ENCODE results near the gene DOLPP1. TPM values are rescaled to one million over a fixed set of nuclear protein-coding genes. Genes with fewer than 3 reads are reported as not detected.
"Not testable (repeated sequence)": the region's sequence is repeated elsewhere in the genome, so short reads cannot be mapped to it uniquely, and the experiment has no call there.

DOLPP1 gene, protein sequence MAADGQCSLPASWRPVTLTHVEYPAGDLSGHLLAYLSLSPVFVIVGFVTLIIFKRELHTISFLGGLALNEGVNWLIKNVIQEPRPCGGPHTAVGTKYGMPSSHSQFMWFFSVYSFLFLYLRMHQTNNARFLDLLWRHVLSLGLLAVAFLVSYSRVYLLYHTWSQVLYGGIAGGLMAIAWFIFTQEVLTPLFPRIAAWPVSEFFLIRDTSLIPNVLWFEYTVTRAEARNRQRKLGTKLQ
- total RNA-seq (2014; rRNA removed; shearing (Covaris generic)) (11.5 and 11.6 TPM in 2 replicates), polyA plus RNA-seq (2016; fragmentation: Nextera tagmentation; extraction: Ambion mirVana) (12.8 and 13.7 TPM in 2 replicates)

DNA sequence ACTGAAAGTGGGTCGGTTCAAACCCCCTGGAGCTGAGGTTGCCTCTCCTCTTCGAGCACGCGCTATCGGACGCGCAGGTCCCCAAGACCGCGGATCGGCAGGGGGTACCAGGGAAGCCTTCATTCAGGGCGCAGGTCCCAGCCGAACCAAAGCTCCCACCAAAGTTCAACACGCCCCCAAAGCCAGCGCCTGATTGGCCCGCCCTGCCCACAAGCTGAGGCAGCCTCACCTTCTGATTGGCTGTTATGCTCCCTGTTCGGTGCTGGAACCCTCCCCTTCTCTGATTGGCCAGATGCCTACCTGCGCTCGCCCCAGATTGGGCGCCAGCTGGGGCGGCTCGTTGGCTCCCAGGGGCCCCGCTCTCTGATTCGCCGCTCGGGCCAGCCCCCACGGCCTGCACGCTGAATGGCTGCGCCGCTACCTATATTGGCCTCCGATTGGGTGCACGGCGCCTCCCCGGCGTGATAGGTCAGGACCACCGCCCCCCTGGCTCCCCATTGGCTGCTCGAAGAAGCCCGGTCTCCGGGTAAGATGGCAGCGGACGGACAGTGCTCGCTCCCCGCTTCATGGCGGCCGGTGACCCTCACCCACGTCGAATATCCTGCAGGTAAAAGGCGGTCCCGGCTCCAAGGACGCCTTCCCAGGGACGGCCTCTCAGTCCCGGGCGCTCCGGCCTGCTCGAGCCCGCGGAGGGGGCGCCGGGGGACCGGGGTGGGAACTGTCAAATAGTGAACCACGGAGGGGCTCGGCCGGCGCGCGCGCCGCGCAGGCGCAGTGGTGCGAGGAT lies at the start of gene DOLPP1:
Gene DOLPP1 (plus strand): TSS at position 511 of the 787 bp plus-strand sequence. CDS start 21 bp downstream, at position 532.
- H4K20me1 ChIP-seq (ENCODE audit: insufficient read depth): no peaks in the 10 kb centered on the region
- peak within 1 kb of the TSS; percentile 37 for H3K27ac ChIP-seq
- no peaks in the 10 kb centered on the region for H3K9me2 ChIP-seq (ENCODE audit: insufficient read depth)
- H3K4me2 ChIP-seq (ENCODE audit: unreplicated experiment): peak within 1 kb of the TSS; percentile 98
- H3K4me3 ChIP-seq: peak within 1 kb of the TSS; percentile 83
- peak; percentile 100 for DNase-seq
- peak within 1 kb of the TSS; percentile 83 for H3K9ac ChIP-seq
- 1% methylated on average over 58 to 69 of the region's 70 CpGs for WGBS, 2 experiments (ENCODE audit: low coverage in 1 of 2, low lambda C conversion rate in 2 of 2, missing lambda C conversion rate in 2 of 2)
- in situ Hi-C loops (cut with MboI): no loop called here
- no peaks in the 10 kb centered on the region for H3K27me3 ChIP-seq (replicated peaks; ENCODE audit: insufficient read depth)
- TF ChIP-seq EZH2 (IDR thresholded peaks at IDR 0.05; ENCODE audit: insufficient read depth, poor library complexity, severe bottlenecking) (no peak), EZH2phosphoT487 (IDR thresholded peaks at IDR 0.05; ENCODE audit: insufficient read depth, low read depth) (no peak)
- H2AFZ ChIP-seq: peak within 1 kb of the TSS; percentile 92
- no peaks in the 10 kb centered on the region for H3K36me3 ChIP-seq (ENCODE audit: low read depth)
- peaks cover 14% of the 10 kb centered on the region for H3K79me2 ChIP-seq (ENCODE audit: insufficient read depth)
- H3K9me3 ChIP-seq (ENCODE audit: low read depth): no peaks in the 10 kb centered on the region
- no peaks in the 10 kb centered on the region for H3F3A ChIP-seq (ENCODE audit: insufficient read depth)
- H3K4me1 ChIP-seq (ENCODE audit: insufficient read depth): 0 out of 2 replicates have a peak, but pooled peaks cover 12% of the 10 kb centered on the region

DNA sequence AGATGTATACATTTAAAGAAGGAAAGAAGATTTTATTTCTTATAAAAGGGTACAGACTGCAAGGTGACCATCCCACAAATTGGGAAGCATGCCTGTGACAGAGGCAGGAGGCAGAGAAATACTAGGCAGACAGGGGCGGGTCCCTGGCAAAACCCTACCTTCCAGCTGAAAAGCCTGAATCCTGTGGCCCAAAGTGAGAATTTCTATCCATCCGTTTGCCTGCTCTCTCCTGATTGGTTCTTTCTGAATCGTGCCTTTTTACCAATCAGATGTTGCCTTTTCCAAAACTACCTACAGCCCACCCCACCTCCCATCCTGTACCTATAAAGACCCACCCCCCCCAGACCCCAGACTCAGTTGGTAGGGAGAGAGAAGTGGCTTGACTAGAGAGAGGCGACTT lies 49.4 kb upstream of the DOLPP1 start:
- H3K9me3 ChIP-seq (ENCODE audit: low read depth): no peaks in the 10 kb centered on the region
- no peak overlapping the region for H2AFZ ChIP-seq
- H3K79me2 ChIP-seq (ENCODE audit: insufficient read depth): peaks cover 11% of the 10 kb centered on the region
- no peak for TF ChIP-seq EZH2phosphoT487 (IDR thresholded peaks at IDR 0.05; ENCODE audit: insufficient read depth, low read depth)
- TF ChIP-seq EZH2 (IDR thresholded peaks at IDR 0.05; ENCODE audit: insufficient read depth, poor library complexity, severe bottlenecking): no peak
- WGBS, 2 experiments (ENCODE audit: low coverage in 1 of 2, low lambda C conversion rate in 2 of 2, missing lambda C conversion rate in 2 of 2): 54 to 70% methylated on average over 3 to 4 of the region's 4 CpGs
- no peaks in the 10 kb centered on the region for H3K9me2 ChIP-seq (ENCODE audit: insufficient read depth)
- H3K9ac ChIP-seq: no peak overlapping the region
- no peak for DNase-seq
- H3K4me2 ChIP-seq (ENCODE audit: unreplicated experiment): no peak overlapping the region
- H3K27ac ChIP-seq: no peak overlapping the region
- H3K4me3 ChIP-seq: no peak overlapping the region
- H3K36me3 ChIP-seq (ENCODE audit: low read depth): no peaks in the 10 kb centered on the region
- H4K20me1 ChIP-seq (ENCODE audit: insufficient read depth): no peaks in the 10 kb centered on the region
- in situ Hi-C loops (cut with MboI): no loop called here
- no peaks in the 10 kb centered on the region for H3F3A ChIP-seq (ENCODE audit: insufficient read depth)
- H3K27me3 ChIP-seq (replicated peaks; ENCODE audit: insufficient read depth): no peaks in the 10 kb centered on the region
- H3K4me1 ChIP-seq (ENCODE audit: insufficient read depth): peaks cover 9% of the 10 kb centered on the region; the same call in 1 of the 2 replicates

DNA sequence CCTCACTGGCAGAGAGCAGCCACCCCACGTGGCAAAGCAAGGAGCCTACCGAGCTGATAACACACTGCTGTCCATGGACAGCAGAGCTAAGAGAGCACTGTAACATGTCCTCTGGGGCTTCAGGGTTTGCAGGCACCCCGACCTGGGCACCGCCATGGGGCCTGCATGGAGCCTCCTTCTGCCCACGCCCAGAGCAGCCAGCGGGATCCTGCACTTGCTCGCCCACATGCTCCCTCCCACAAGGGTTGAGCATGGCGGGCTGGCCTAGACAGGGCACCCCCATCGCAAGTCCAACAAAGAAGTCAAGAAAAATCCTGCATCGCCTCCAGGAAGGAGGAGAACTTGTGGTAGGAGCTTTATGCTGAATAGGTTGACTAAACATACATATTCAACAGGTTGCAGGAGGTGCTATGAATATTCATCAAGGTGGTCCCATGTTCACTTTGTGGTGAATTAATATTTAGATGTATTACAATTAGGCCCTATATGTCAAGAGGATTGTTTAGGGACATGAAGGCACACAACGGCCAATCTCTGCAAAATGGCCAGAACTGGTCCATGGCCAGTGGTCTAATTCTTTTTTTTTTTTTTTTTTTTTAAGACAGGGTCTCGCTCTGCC lies 48.3 kb upstream of the DOLPP1 start:
- no peaks in the 10 kb centered on the region for H3K36me3 ChIP-seq (ENCODE audit: low read depth)
- no peaks in the 10 kb centered on the region for H4K20me1 ChIP-seq (ENCODE audit: insufficient read depth)
- H3K79me2 ChIP-seq (ENCODE audit: insufficient read depth): peaks cover 11% of the 10 kb centered on the region
- no peak for DNase-seq
- H3K4me2 ChIP-seq (ENCODE audit: unreplicated experiment): no peak overlapping the region
- H3K4me3 ChIP-seq: no peak overlapping the region
- no peak for TF ChIP-seq EZH2phosphoT487 (IDR thresholded peaks at IDR 0.05; ENCODE audit: insufficient read depth, low read depth)
- no peak for TF ChIP-seq EZH2 (IDR thresholded peaks at IDR 0.05; ENCODE audit: insufficient read depth, poor library complexity, severe bottlenecking)
- no peaks in the 10 kb centered on the region for H3K9me3 ChIP-seq (ENCODE audit: low read depth)
- no peaks in the 10 kb centered on the region for H3F3A ChIP-seq (ENCODE audit: insufficient read depth)
- peaks cover 4% of the 10 kb centered on the region; the same call in 1 of the 2 replicates for H3K4me1 ChIP-seq (ENCODE audit: insufficient read depth)
- in situ Hi-C loops (cut with MboI): no loop called here
- no peaks in the 10 kb centered on the region for H3K9me2 ChIP-seq (ENCODE audit: insufficient read depth)
- no peak overlapping the region for H3K9ac ChIP-seq
- 71 to 74% methylated on average over 12 of the region's 12 CpGs for WGBS, 2 experiments (ENCODE audit: low coverage in 1 of 2, low lambda C conversion rate in 2 of 2, missing lambda C conversion rate in 2 of 2)
- no peak overlapping the region for H2AFZ ChIP-seq
- H3K27me3 ChIP-seq (replicated peaks; ENCODE audit: insufficient read depth): no peaks in the 10 kb centered on the region
- no peak overlapping the region for H3K27ac ChIP-seq

DNA sequence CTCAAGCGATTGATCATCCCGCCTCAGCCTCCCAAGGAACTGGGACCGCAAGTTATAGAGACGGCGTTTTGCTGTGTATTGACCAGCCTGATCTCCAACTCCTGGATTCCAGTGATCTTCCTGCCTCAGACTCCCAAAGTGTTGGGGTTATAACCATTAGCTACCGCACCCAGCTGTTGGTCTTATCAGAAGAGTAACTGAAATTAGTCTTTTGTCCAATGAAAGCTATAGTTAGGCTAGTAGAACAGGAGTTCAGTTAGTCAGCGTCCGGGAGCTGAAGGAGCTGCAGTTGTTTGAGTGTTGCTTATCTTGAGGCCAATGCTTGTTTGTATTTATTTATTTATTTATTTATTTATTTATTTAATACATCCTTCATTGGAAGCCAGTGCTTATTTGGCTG lies 47.7 kb upstream of the DOLPP1 start:
- Histone ChIP-seq H3K4me3 (no peak overlapping the region), H3K4me2 (ENCODE audit: unreplicated experiment) (no peak overlapping the region), H3K9ac (no peak overlapping the region), H3K36me3 (ENCODE audit: low read depth) (no peaks in the 10 kb centered on the region), H3K27me3 (replicated peaks; ENCODE audit: insufficient read depth) (no peaks in the 10 kb centered on the region), H3F3A (ENCODE audit: insufficient read depth) (no peaks in the 10 kb centered on the region), H3K9me3 (ENCODE audit: low read depth) (no peaks in the 10 kb centered on the region), H4K20me1 (ENCODE audit: insufficient read depth) (no peaks in the 10 kb centered on the region), H3K27ac (no peak overlapping the region), H2AFZ (no peak overlapping the region), H3K79me2 (ENCODE audit: insufficient read depth) (peaks cover 17% of the 10 kb centered on the region), H3K9me2 (ENCODE audit: insufficient read depth) (no peaks in the 10 kb centered on the region), H3K4me1 (ENCODE audit: insufficient read depth) (peaks cover 10% of the 10 kb centered on the region; the same call in 1 of the 2 replicates)
- TF ChIP-seq EZH2 (IDR thresholded peaks at IDR 0.05; ENCODE audit: insufficient read depth, poor library complexity, severe bottlenecking) (no peak), EZH2phosphoT487 (IDR thresholded peaks at IDR 0.05; ENCODE audit: insufficient read depth, low read depth) (no peak)
- 83 to 84% methylated on average over 8 of the region's 8 CpGs for WGBS, 2 experiments (ENCODE audit: low coverage in 1 of 2, low lambda C conversion rate in 2 of 2, missing lambda C conversion rate in 2 of 2)
- in situ Hi-C loops (cut with MboI): no loop called here
- no peak for DNase-seq

DNA sequence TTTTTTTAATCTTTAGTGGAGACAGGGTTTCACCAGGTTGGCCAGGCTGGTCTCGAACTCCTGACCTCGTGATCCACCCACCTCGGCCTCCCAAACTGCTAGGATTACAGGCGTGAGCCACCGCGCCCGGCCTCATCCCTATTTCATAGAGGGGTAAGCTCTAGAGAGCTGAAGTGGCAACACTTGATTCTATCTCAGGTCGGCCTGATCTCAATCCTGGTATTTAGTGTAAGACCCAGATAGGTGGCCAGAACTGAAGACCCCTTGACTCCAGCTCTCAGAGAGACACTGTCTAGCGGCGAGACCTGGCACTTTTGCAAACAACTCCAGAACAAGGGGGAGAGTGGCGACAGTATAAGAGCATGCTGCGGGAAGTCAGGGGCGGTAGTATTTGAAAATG lies 45.1 kb upstream of the DOLPP1 start:
- H4K20me1 ChIP-seq (ENCODE audit: insufficient read depth); H3F3A ChIP-seq (ENCODE audit: insufficient read depth); H3K9me2 ChIP-seq (ENCODE audit: insufficient read depth); H3K27ac ChIP-seq; H3K9me3 ChIP-seq (ENCODE audit: low read depth); H3K27me3 ChIP-seq (replicated peaks; ENCODE audit: insufficient read depth); in situ Hi-C loops (cut with MboI); DNase-seq; H3K36me3 ChIP-seq (ENCODE audit: low read depth): not testable (repeated sequence)
- peaks cover 40% of the 10 kb centered on the region for H3K79me2 ChIP-seq (ENCODE audit: insufficient read depth)
- WGBS, 2 experiments (ENCODE audit: low coverage in 1 of 2, low lambda C conversion rate in 2 of 2, missing lambda C conversion rate in 2 of 2): 31 to 32% methylated on average over 13 of the region's 13 CpGs
- H3K4me1 ChIP-seq (ENCODE audit: insufficient read depth): peaks cover 11% of the 10 kb centered on the region; the same call in 1 of the 2 replicates
- peak overlapping the region; percentile 72 for H3K4me2 ChIP-seq (ENCODE audit: unreplicated experiment)
- peak overlapping the region; percentile 97 for H2AFZ ChIP-seq
- peak overlapping the region; percentile 53 for H3K9ac ChIP-seq
- peak overlapping the region; percentile 82 for H3K4me3 ChIP-seq

Data from GM23248 (cell line).